KOPT-K1 (cell line): ENCODE results near the gene PTRH2.

Source experiments
- H3K27ac ChIP-seq: fragments of 200-600 bp; sonication (generic); 2 replicates; pipeline ENCODE4 v1.5.1; 2016; ENCODE audit warnings: antibody characterized with exemption, mild to moderate bottlenecking, low read depth, low read length; ENCODE audit not compliant: poor library complexity, severe bottlenecking
- H3K36me3 ChIP-seq: fragments of 200-600 bp; sonication (generic); 2 replicates; pipeline ENCODE4 v1.5.1; 2017; ENCODE audit warnings: antibody characterized with exemption, mild to moderate bottlenecking, low read length, moderate library complexity; ENCODE audit not compliant: insufficient read depth
- H3K9me3 ChIP-seq: fragments of 200-600 bp; sonication (generic); 2 replicates; pipeline ENCODE4 v1.5.1; 2017; ENCODE audit warnings: antibody characterized with exemption, low read length, mild to moderate bottlenecking; ENCODE audit not compliant: insufficient read depth, poor library complexity, severe bottlenecking

Gene PTRH2

DNA sequence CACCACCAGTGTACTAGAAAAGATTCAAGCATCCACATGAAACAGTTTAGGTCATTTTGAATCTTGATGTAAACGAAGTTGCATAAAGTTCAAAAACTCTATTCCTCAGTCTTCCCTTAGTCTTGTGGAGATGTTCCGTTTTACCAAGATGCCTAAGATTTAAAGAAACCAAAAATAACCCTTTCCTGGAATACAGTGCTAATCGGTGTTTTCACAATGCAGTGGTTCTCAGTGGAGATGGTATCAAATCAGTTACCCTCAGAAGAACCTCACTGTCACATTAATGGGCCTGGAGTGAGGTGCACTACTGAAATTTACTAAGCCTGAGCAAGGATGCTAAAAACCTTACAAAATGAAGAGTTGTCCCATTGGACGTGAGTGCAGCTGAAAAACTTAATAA, 9.1 kb downstream of the PTRH2 start:
- no peaks in the 10 kb centered on the region for H3K9me3 ChIP-seq
- H3K36me3 ChIP-seq = peaks cover 98% of the 10 kb centered on the region
- no peak overlapping the region for H3K27ac ChIP-seq

DNA sequence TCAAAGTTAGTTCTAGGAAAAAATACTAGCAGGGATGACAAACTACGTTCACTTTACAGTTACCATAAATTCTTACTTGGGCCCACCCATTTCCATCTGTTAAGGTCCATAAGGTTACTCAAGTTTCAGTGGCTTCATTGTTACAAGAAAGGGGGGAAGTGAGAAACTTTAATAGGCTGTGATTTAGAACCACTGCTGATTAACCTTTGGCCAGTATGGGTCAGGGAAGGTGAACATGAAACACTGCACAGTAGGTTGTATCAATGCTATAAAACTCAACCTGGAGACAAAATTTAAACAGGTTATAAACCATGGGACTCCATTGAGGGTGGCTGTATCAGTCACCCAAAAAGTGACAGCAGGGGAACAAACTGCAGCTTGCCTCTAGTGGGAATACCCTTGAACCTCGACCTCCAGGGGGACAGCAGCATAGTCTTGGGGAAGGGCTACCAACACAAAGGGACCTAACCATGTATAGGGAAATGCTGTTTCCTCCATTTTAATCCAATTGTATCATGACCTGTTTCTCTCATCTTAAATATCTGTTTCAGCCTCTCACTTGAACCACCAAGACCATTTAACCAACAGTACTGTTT, 10.4 kb downstream of the PTRH2 start:
- peaks cover 98% of the 10 kb centered on the region for H3K36me3 ChIP-seq
- H3K27ac ChIP-seq = no peak overlapping the region
- H3K9me3 ChIP-seq = no peaks in the 10 kb centered on the region

DNA sequence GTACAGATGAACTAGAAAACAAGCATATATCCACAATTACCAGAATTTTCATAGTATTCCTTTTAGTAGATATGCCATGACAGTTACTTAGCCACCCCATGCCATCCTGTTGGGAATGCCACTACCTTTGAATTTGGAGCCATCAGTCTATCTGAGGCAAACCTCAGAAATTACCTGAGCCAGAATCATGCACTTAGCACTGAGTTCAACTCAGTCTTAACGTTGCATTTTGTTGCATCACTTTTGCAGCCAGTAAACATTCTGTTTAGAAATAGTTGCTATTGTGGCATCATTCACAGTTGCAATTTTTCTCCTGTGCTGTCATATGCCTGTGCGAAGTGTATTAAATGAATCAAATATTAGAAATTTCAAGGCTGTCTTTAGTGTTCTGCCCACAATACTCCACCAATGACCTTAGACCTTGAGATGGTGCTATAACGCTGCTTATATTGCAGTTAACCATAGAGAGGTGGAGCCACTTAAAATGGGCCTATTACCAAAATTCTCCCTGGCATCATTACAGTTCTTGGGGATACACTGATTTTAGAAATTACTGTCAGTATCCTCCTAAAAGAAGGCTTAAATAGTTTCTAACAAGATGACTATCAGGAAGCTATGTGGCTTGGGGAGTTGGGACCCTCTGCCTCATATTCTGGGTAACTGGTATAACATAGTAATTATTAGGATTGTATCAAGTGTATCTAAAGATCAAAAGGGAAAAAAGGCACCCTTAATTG, 11.1 kb downstream of the PTRH2 start:
- H3K27ac ChIP-seq = no peak overlapping the region
- peaks cover 100% of the 10 kb centered on the region for H3K36me3 ChIP-seq
- H3K9me3 ChIP-seq = no peaks in the 10 kb centered on the region

DNA sequence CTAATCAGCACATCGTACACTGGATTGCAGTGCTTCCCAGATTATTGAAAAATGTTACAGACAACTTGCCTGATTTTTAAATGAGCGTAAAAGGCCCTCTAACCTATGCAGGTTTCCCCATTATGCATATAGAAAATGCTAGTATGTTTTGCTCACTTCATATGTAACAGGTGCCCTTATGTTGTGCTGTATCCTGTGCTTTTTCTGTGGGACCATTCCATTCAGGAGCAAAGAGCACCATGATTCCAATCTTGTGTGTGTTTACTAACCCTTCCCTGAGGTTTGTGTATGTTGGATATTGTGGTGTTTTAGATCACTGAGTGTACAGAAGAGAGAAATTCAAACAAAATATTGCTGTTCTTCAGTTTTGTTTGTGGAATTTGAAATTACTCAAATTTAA, 12.9 kb downstream of the PTRH2 start:
- no peak overlapping the region for H3K27ac ChIP-seq
- peaks cover 100% of the 10 kb centered on the region for H3K36me3 ChIP-seq
- no peaks in the 10 kb centered on the region for H3K9me3 ChIP-seq

DNA sequence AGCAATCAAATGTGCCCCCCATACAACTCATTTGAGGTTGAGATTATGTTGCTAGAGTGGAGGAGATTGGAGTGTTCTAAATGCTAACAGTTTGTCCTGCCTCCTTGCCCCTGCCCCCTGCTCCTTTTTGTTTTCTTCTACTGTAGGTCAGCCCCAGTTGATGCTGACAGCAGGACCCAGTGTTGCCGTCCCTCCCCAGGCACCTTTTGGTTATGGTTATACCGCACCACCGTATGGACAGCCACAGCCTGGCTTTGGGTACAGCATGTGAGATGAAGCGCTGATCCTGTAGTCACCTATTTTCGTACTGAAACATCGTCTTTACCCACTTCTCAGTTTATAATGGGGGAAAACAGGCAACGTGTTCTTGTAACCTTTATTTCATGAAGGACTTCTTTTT, 13.6 kb downstream of the PTRH2 start:
- no peak overlapping the region for H3K27ac ChIP-seq
- H3K9me3 ChIP-seq = no peaks in the 10 kb centered on the region
- H3K36me3 ChIP-seq = peaks cover 100% of the 10 kb centered on the region

DNA sequence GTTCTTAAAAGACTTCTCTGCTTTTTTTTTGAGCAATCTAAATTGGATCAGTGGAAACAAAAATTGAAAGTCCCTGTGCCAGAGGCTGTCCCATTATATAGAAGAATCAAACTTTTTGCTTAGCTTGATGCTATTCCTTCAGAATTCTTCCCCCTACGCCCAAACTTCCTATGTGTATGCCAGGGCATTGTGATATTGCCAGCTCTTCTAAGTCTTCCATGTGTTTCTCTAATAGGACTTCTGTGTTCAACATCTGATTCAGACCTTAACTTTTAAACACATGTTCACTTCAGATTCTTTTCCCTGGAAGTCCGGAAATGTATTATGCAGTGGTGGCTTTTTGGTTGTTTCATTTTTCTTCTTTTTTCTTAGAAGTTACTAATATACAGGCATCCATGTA, 18.7 kb downstream of the PTRH2 start:
- H3K9me3 ChIP-seq = no peaks in the 10 kb centered on the region
- H3K36me3 ChIP-seq = peaks cover 100% of the 10 kb centered on the region
- H3K27ac ChIP-seq = no peak overlapping the region

DNA sequence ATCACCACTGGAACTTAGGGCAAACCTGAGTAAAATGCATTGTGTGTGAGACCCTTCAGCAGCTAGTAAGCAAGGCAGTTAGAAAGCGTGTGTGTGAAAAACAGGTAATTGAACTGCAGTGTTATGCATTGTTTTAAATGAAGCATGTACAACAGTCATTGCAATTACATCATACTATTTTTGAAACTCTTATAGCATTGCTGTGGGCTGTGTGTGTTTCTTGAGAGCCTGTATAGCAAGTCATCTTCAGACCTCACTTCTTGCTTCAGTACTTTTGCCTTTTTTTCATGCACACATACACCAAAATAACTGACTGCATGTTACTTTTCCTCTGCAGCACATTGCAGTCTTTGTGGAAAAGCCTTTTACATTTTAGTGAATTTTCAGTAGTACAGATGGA, 19.2 kb downstream of the PTRH2 start:
- Histone ChIP-seq H3K9me3 (no peaks in the 10 kb centered on the region), H3K36me3 (peaks cover 100% of the 10 kb centered on the region), H3K27ac (no peak overlapping the region)

DNA sequence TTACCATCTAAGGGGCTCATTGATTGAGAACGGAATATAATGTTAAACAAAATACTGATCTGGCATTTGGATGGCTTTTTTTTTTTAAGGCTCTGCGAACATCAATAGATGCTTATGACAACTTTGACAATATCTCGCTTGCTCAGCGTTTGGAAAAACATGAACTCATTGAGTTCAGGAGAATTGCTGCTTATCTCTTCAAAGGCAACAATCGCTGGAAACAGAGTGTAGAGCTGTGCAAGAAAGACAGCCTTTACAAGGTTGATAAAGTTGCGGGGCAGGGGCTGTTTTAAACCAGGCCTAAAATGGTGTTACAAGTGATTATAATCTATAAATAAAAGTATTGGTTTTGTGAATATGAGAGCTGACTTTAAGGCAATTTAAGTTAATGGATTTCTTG, 22.3 kb downstream of the PTRH2 start:
- Histone ChIP-seq H3K9me3 (no peaks in the 10 kb centered on the region), H3K27ac (no peak overlapping the region), H3K36me3 (peaks cover 100% of the 10 kb centered on the region)

DNA sequence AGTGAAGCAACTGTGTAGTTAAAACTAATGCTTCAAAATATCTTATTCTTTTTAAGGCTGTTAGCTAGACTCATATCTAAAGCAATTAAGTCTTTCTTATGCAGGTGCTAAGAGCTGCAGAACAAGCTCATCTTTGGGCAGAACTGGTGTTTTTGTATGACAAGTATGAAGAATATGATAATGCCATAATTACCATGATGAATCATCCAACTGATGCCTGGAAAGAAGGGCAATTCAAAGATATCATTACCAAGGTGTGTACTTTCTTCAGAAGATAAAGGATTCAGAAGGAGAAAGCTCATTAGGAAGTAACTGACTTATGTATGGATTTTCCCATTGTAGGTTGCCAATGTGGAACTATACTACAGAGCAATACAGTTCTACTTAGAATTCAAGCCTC, 23.9 kb downstream of the PTRH2 start:
- Histone ChIP-seq H3K36me3 (peaks cover 100% of the 10 kb centered on the region), H3K9me3 (no peaks in the 10 kb centered on the region), H3K27ac (no peak overlapping the region)

DNA sequence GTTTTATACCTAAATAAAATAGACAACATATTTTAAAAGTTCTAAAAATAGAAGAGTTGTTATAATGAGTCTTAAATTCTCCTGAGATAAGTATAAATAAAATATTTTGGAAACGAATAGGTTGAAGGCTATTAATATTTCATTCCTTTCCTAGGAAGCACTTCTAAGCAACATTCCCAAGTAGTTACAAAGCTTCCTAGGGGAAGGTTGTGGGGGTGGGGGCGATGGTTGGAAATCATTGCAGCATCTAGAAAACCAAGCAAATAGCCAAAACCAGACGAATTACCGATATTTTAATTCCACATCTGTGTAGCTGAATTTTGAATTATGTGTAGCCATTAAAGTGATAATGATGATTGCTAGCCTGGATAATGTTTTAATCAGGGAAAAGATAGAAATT, 26.9 kb downstream of the PTRH2 start:
- Histone ChIP-seq H3K36me3 (peaks cover 100% of the 10 kb centered on the region), H3K27ac (no peak overlapping the region), H3K9me3 (no peaks in the 10 kb centered on the region)

DNA sequence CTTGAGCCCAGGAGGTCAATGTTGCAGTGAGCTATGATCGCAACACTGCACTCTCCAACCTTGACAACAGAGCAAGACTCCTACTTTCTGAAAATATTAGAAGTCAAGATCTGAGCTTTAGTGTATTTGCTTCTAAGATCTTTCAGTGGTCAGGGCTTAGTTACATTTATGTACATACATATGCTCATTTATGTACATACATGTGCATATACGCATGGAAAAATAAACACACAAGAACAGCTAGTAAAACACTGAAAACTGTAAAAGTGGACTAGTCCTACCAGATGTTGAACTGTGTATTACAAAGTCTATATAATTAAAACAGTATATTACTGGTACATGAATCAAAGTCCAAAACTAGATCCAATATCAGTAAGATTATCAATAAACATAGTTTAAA, 28.3 kb downstream of the PTRH2 start:
- H3K9me3 ChIP-seq = no peaks in the 10 kb centered on the region
- peaks cover 100% of the 10 kb centered on the region for H3K36me3 ChIP-seq
- H3K27ac ChIP-seq = no peak overlapping the region

DNA sequence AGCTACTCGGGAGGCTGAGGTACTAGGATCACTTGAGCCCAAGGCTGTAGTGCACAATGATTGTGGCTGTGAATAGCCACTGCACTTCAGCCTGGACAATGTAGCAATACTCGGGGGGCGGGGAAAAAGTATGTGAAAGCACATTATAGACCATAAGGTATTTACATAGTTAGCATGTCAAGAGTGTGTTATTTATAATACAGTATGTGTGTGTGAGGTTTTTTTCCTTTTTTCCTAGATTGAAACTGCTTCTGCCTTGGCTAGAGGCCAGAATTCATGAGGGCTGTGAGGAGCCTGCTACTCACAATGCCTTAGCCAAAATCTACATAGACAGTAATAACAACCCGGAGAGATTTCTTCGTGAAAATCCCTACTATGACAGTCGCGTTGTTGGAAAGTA, 30.5 kb downstream of the PTRH2 start:
- H3K27ac ChIP-seq = no peak overlapping the region
- no peaks in the 10 kb centered on the region for H3K9me3 ChIP-seq
- H3K36me3 ChIP-seq = peaks cover 100% of the 10 kb centered on the region

DNA sequence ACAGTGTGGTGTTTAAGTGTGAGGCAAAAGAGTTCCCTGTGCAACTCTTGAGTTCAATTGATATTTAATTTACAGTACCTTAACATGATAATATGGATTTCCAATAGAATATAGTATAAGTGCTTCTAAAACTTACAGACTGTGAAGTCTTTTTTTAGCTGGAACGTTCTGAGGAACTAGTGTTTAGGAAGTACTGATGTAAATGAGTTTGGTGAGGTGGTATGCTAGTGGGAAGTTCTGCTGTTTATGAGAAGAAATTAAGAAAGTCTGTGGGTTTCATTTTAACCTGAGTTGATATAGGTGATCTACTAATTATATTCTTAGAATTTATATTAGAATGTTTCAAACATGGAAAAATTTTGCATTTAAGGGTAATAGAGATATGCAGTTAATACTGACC, 32.0 kb downstream of the PTRH2 start:
- peaks cover 100% of the 10 kb centered on the region for H3K36me3 ChIP-seq
- H3K27ac ChIP-seq = no peak overlapping the region
- no peaks in the 10 kb centered on the region for H3K9me3 ChIP-seq

DNA sequence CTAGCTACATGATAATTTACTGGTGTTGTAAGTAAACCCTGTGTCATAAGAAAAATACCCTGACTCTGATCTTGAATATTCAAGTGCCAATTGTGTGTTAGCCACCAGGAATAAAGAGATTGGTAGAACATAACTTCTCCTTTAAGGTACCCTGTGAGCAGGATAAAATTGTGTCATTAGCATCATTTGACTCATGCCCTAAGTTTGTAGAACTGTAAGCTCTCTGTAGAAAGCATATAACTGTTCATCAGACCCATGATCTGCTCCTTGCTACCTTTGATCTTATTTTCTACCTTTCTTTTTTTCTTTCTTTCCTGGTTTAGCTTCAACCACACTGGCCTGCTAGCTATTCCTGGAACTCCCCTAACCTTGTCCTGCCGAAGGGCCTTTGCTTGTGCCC, 35.8 kb downstream of the PTRH2 start:
- no peaks in the 10 kb centered on the region for H3K9me3 ChIP-seq
- H3K27ac ChIP-seq = no peak overlapping the region
- peaks cover 100% of the 10 kb centered on the region for H3K36me3 ChIP-seq

DNA sequence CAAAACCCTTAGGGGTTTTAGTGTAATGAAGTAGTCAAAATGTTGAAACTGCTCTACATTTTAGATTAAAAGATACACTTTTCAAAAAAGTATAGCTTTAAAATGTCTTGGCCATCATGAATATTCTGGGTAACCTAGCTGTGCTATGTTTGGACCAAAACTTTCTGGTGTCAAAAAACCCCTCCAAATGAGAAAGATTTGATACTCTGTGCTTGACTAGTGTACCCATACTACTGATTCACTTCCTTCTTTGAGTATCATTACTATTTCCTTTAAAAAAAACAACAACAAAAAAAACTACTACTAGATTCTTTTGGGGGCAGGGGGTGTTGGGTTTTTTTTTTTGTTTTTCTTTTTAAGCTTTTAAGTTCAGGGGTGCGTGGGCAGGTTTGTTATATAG, 37.3 kb downstream of the PTRH2 start:
- no peak overlapping the region for H3K27ac ChIP-seq
- peaks cover 99% of the 10 kb centered on the region for H3K36me3 ChIP-seq
- no peaks in the 10 kb centered on the region for H3K9me3 ChIP-seq

DNA sequence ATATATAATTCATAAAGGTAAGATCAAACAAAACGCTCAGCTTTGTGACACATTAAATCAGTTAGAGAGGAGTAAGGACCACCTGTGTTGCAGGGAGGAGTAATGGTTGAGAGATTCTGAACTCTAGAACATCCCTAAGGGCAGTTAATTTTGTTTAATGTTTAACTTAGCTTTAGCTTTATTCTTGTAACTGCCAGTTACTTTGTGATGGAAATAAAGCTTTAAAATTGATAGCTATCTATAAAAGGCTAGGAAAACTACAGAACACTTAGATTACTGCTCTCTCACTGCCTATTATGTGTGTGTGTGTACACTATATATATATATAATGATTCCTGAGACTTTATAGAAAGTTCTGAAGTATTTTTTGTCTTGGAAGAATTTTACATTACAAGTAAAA, 37.8 kb downstream of the PTRH2 start:
- peaks cover 99% of the 10 kb centered on the region for H3K36me3 ChIP-seq
- H3K9me3 ChIP-seq = no peaks in the 10 kb centered on the region
- no peak overlapping the region for H3K27ac ChIP-seq
